Measurements from ENCODE around the gene CLCN2. TPM values are rescaled to one million over a fixed set of nuclear protein-coding genes. Genes with fewer than 3 reads are reported as not detected.

The CLCN2 gene
- polyA plus RNA-seq, 1 experiment: 2.6 TPM

GRCh38 chr3:184357248-184358123 lies 3.9 kb downstream of the CLCN2 start:
- Histone ChIP-seq H3K27me3 (ENCODE audit: control insufficient read depth, insufficient read depth, low read length) (no peaks in the 10 kb centered on the region), H3K4me3 (ENCODE audit: low read depth, low read length) (no peak overlapping the region), H3K36me3 (ENCODE audit: control insufficient read depth, insufficient read depth, low read length) (peaks cover 7% of the 10 kb centered on the region)
- no peak for TF ChIP-seq CTCF (IDR thresholded peaks at IDR 0.05; ENCODE audit: insufficient read depth, low read depth, low read length)
- POLR2A ChIA-PET: no interaction called here
- CTCF ChIA-PET: no interaction called here
- DNase-seq (ENCODE audit: low read depth): no peak

DNA sequence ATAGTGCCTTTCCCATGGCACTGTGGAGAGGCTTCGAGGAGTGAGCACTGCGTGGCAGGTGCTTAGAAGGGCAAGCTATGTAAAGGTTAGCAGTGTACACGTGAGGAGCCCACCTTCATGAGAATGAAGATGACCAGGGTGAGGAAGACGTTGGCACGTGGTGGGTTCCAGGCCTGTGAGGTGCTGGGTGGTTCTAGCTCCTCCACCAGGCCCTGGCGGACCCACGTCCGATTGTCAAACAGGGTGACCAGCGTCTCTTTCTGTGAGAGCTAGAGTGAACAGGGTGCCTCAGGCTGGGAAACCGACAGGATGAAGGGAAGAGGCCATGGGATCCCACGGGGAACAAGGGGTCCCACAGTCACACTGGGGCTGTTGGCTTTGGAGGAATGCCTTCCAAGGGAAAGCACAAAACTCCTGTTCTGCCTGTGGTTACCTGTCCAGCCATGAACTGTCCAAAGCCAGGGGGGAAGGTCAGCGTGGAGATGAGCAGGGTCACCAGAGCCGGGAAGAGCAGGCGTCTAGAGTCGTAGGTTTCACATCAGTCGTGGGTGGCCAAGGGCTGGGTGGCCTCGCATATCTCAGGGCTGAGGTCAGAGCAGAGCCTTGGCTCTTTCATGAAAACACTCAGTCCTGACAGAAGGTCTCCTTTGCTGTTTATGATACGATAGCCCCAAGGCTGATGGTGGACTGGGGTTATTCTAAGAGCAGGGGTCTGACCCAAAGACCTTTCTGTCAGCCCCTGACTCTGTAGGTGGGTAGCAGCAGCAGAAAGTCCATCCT lies 6.0 kb downstream of the CLCN2 start:
- no peak for TF ChIP-seq CTCF (IDR thresholded peaks at IDR 0.05; ENCODE audit: insufficient read depth, low read depth, low read length)
- no peaks in the 10 kb centered on the region for H3K27me3 ChIP-seq (ENCODE audit: control insufficient read depth, insufficient read depth, low read length)
- H3K36me3 ChIP-seq (ENCODE audit: control insufficient read depth, insufficient read depth, low read length): peaks cover 7% of the 10 kb centered on the region
- ChIA-PET POLR2A (no interaction called here), CTCF (interaction anchor here (0.6 to 4.9 kb wide), 6 partner anchors 14 to 1261 kb away, joined by 3 to 65 read pairs (median 8); partner anchors contain the start of gene FAM131A)
- DNase-seq (ENCODE audit: low read depth): no peak
- no peak overlapping the region for H3K4me3 ChIP-seq (ENCODE audit: low read depth, low read length)

DNA sequence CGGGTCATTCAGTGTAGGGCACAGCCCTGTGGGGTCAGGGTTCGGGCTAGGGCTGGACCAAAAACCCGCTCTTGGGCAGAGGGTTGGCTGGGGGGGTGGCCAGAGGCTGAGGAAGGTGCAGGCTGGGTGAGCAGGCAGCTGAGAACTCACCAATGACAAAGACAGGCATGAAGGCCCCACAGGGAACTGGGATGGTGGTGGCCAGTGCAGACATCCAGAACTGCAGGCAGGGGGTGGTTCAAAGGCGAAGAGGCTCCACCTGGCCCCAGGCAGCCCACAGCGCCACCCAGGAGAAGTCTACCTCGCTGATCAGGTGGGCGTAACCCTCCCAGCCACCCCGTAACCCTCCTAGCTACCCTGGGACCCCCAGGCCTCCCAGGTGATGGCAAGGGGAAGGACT lies 6.7 kb downstream of the CLCN2 start:
- ChIA-PET POLR2A (no interaction called here), CTCF (interaction anchor here (0.6 to 4.9 kb wide), 7 partner anchors 13 to 1262 kb away, joined by 3 to 65 read pairs (median 4); partner anchors contain the start of gene FAM131A)
- no peak for DNase-seq (ENCODE audit: low read depth)
- Histone ChIP-seq H3K36me3 (ENCODE audit: control insufficient read depth, insufficient read depth, low read length) (peaks cover 7% of the 10 kb centered on the region), H3K27me3 (ENCODE audit: control insufficient read depth, insufficient read depth, low read length) (no peaks in the 10 kb centered on the region), H3K4me3 (ENCODE audit: low read depth, low read length) (no peak overlapping the region)
- no peak for TF ChIP-seq CTCF (IDR thresholded peaks at IDR 0.05; ENCODE audit: insufficient read depth, low read depth, low read length)

DNA sequence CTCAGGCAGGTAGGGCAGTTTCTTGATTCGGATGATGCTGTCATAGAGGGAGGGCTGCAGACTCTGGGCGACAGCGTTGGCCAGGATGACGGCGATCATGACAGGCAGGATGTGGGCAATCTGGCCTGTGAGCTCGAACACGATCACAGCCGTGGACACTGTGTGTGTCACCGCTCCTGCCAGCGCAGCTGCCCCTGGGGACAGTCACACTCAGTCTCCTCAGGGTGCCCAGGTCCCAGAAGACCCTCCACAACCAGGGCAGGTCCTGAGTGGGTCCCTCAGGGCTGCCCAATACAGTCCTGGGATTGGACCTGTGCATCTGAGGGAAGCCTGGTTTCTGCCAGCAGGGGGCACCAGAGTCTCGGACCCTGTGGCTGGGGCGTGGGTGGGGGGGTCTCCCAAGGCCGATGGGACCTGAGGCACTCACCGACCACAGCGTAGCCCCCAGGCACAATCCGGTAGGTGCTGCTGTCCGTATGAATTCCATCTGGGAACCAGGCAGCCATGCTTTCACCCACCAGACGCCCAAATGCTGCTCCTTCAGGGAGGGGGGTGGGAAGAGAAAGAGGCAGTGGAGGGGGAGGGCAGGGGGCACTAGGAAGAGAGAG lies 7.2 kb downstream of the CLCN2 start:
- CTCF ChIA-PET: interaction anchor here (0.5 to 4.9 kb wide), 13 partner anchors 13 to 1262 kb away, joined by 3 to 65 read pairs (median 4); partner anchors contain the start of genes ABCC5 and FAM131A
- POLR2A ChIA-PET: no interaction called here
- TF ChIP-seq CTCF (IDR thresholded peaks at IDR 0.05; ENCODE audit: insufficient read depth, low read depth, low read length): peak; percentile 88
- Histone ChIP-seq H3K27me3 (ENCODE audit: control insufficient read depth, insufficient read depth, low read length) (no peaks in the 10 kb centered on the region), H3K4me3 (ENCODE audit: low read depth, low read length) (no peak overlapping the region), H3K36me3 (ENCODE audit: control insufficient read depth, insufficient read depth, low read length) (peaks cover 7% of the 10 kb centered on the region)
- no peak for DNase-seq (ENCODE audit: low read depth)
